ENCODE data around the gene UQCRC1.

UQCRC1 gene

DNA sequence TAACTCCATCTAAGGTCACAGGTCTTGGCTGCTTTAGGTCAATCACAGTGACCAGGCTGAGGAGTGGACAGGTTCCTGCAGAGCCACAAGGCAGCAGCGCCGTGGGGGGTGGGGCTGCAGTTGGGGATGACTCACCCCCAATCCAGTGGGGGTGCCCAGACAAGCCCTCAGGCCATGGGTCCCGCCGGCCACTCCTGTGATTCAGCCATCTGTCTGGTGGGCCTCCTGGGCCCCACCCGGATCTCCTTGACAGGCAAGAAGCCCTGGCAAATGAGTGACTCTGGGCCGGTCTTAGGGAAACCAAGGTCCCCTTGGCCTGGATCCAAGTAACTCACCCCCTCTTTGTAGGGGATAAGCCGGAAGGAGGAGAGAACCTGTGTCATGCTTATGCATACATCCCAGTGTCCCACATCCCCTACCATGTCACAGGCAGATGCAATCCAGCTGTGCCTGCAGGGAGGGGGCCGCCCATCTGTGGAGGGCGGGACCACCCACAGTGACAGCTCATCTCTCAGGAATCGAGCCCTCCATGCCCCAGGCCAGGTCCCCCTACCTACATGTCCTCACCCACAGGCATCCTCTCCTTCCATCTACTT is 13.8 kb downstream of the UQCRC1 start:
- no peak for DNase-seq (ENCODE audit: low read depth)
- TF ChIP-seq, protein P1, sequence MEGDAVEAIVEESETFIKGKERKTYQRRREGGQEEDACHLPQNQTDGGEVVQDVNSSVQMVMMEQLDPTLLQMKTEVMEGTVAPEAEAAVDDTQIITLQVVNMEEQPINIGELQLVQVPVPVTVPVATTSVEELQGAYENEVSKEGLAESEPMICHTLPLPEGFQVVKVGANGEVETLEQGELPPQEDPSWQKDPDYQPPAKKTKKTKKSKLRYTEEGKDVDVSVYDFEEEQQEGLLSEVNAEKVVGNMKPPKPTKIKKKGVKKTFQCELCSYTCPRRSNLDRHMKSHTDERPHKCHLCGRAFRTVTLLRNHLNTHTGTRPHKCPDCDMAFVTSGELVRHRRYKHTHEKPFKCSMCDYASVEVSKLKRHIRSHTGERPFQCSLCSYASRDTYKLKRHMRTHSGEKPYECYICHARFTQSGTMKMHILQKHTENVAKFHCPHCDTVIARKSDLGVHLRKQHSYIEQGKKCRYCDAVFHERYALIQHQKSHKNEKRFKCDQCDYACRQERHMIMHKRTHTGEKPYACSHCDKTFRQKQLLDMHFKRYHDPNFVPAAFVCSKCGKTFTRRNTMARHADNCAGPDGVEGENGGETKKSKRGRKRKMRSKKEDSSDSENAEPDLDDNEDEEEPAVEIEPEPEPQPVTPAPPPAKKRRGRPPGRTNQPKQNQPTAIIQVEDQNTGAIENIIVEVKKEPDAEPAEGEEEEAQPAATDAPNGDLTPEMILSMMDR (IDR thresholded peaks at IDR 0.05; ENCODE audit: control insufficient read depth, extremely low read depth, insufficient read depth) = no peak

DNA sequence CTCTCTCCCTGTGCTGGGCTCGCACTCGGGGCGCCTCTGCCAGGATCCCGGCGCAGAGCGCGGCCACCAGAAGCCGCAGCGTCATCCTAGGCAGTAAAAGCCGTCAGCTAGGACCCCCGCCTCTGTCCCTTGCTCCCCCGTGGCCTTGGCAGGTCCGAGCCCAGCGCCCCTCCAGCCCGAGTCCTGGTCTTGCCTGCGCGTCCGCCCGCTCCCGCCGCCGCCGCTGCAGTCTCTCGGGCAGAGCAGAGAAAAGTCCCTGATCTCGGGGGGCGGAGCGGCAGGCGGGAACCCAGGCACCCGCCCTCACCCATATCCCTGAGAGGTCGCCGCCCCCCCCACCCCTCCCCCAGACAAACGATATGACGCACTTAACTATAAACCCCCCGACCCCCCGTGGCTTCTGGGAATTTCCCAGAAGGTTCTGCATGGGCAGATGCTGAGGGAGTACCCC is 14.3 kb downstream of the UQCRC1 start, which contains the start of gene COL7A1:
Gene COL7A1 (minus strand): TSS at position 255 of the 451 bp plus-strand sequence. CDS start 170 bp downstream, at position 85.
- no peak within 1 kb of the TSS for H3K4me3 ChIP-seq (ENCODE audit: low read depth, low read length)
- no peak for DNase-seq (ENCODE audit: low read depth)
- TF ChIP-seq, protein P1 (IDR thresholded peaks at IDR 0.05; ENCODE audit: control insufficient read depth, extremely low read depth, insufficient read depth) = no peak

More for the DNA sequence above, 13.8 kb downstream of the UQCRC1 start:
- H3K4me3 ChIP-seq (ENCODE audit: low read depth, low read length) = no peak overlapping the region

DNA sequence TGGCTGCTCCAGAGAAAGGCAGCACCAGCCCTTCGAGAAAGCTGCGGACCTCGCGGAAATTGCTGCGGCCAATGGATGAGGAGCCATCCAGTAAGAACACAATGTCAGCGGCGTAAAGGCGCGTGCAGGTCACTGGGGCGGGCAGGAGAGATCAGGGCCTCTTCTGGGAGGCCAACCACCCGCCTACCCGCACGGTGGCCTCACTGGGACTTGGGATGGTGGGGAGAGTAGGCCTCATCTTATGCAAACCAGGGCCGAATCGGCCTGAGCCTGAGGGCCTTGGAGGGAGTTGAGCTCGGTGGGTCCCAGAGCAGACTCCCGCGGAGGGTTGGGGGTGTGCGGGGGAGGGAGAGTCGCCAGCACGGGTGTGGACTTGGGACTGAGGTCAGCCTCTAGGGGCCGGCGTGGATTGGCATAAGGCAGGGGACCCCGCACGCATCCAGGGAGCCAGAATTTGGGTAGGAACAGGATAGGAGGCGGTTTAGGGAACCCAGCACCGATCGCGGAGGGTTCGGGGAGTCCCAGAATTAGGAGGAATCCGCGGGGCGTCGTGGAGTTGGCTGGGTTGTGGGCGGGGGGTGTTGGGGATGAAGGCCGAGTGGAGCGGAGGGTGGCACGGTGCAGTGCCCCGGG is 14.9 kb downstream of the UQCRC1 start:
- H3K4me3 ChIP-seq (ENCODE audit: low read depth, low read length) = no peak overlapping the region
- DNase-seq (ENCODE audit: low read depth) = no peak
- TF ChIP-seq, protein P1 (IDR thresholded peaks at IDR 0.05; ENCODE audit: control insufficient read depth, extremely low read depth, insufficient read depth) = no peak

DNA sequence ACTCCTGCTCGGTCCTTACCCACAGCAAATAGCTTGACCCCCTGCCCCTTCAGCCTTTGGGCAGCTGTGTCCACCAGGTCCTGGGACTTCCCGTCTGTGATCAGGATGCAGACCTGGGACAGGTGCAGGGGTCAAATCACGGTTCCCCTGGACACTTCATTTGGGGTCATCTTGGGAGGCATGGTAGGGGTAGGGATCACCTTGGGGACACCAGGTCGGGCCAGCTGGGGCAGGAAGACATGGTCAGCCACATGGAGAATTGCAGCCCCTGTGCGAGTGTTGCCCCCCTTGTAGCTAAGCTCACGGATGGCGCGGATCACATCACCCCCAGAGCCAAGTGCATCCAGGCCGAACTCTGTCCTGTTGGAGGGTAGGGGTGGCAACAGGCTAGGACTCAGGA is 16.1 kb downstream of the UQCRC1 start:
- TF ChIP-seq, protein P1 (IDR thresholded peaks at IDR 0.05; ENCODE audit: control insufficient read depth, extremely low read depth, insufficient read depth) = no peak
- DNase-seq (ENCODE audit: low read depth) = no peak
- no peak overlapping the region for H3K4me3 ChIP-seq (ENCODE audit: low read depth, low read length)

DNA sequence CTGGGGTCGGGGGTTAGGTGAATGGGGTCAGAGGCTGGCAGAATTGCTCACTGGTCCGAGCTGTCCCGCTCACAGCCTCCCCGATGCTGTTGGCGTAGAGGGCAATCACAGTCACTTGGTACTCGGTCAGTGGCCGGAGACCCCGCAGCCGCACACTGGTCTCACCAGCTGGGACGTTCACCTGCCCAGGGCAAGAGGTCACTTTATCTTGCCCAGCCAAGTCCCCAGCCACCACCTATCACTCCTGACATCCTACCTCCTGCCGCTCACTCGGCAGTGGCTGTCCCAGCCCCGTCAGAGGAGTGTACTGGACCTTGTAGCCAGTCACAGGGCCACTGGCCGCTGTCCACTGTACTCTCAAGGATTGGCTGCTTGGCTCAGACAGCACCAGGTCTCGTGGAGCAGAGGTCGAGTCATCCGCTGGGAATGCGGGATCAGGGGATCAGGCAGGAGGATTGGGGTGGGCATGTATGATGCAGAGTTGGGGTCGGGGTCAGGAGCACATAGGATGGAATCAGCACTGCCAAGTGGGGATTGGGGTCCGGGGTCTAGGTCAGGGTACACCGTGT is 16.8 kb downstream of the UQCRC1 start:
- TF ChIP-seq, protein P1 (IDR thresholded peaks at IDR 0.05; ENCODE audit: control insufficient read depth, extremely low read depth, insufficient read depth) = no peak
- no peak for DNase-seq (ENCODE audit: low read depth)
- no peak overlapping the region for H3K4me3 ChIP-seq (ENCODE audit: low read depth, low read length)

DNA sequence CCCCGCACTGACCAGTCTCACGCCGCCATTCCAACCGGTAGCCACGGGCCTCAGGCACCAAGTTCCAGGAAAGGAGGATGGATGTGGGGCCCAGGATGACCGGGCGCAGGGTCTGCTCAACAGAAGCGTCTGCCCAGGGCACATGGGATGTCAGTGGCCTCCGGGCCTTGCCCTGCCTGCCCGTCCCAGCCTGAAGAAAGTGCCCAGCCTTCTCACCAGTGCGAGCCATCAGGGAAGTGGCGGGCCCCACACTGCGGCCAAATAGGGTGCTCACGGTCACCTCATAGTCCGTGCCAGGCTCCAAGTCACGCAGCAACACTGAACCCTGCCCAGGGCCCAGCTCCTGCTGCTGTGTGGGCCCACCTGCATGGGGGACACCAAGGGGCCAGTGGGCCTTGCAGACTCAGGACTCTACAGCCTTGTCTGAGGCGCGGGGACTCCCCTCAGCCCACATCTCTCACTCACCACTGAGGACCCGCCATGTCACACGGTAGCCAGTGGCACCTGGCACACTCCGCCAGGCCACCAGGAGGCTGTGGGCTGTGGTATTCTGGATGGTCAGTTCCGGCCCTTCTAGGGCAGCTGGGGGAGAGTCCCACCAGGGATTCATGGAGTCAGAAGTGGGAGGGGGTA is 17.4 kb downstream of the UQCRC1 start:
- DNase-seq (ENCODE audit: low read depth) = no peak

More for the DNA sequence above, 17.4 kb downstream of the UQCRC1 start:
- H3K4me3 ChIP-seq (ENCODE audit: low read depth, low read length) = no peak overlapping the region
- TF ChIP-seq, protein P1 (IDR thresholded peaks at IDR 0.05; ENCODE audit: control insufficient read depth, extremely low read depth, insufficient read depth) = no peak

Data from LNCaP clone FGC (cell line).